IMR-90 (cell line): ENCODE data around the gene ARL5C. TPM values are rescaled to one million over a fixed set of nuclear protein-coding genes. Genes with fewer than 3 reads are reported as not detected.

Experiments used
- ATAC-seq: fragments of 200-7000 bp; cut with Tn5 transposase; 2 replicates; pipeline ENCODE4 v1.9.1; 2020; ENCODE audit warnings: low read depth, mild to moderate bottlenecking, moderate library complexity
- BruUV-seq: library from RNA; stranded (reverse); fragments of 400-500 nt; replicated peaks from 2 replicates; lab custom pipeline; 2021; lab: Mats Ljungman, UMichigan
- CTCF ChIA-PET: fragments of 300-600 bp; formaldehyde crosslinking; extraction: SDS; loops from one replicate; lab custom pipeline; 2021; ENCODE audit warnings: antibody characterized with exemption; lab: Yijun Ruan, JAX
- POLR2A ChIA-PET: fragments of 300-600 bp; sonication (Branson Sonifier 250); formaldehyde crosslinking; loops from one replicate; lab custom pipeline; 2022; ENCODE audit warnings: antibody characterized with exemption; ENCODE audit not compliant: unreplicated experiment; lab: Charles Lee
- DNase-seq: peaks from one replicate; pipeline ENCODE4 v3.0.0; 2013
- H2AFZ ChIP-seq: replicated peaks from 2 replicates; pipeline ENCODE3; 2013; ENCODE audit warnings: low read length, mild to moderate bottlenecking; ENCODE audit not compliant: poor library complexity
- H2AK5ac ChIP-seq: 2 replicates; pipeline ENCODE4 v1.6.1; 2013; ENCODE audit warnings: low read depth, low read length, inconsistent platforms
- H2AK9ac ChIP-seq: replicated peaks from 2 replicates; pipeline ENCODE3; 2013; ENCODE audit warnings: mild to moderate bottlenecking, low read depth, low read length, moderate library complexity; ENCODE audit not compliant: poor library complexity
- H2BK120ac ChIP-seq: 2 replicates; pipeline ENCODE4 v1.6.1; 2013; ENCODE audit warnings: low read depth, low read length, inconsistent platforms
- H2BK15ac ChIP-seq: 3 replicates; pipeline ENCODE4 v1.6.1; 2013; ENCODE audit warnings: low read depth, low read length, inconsistent platforms
- H2BK20ac ChIP-seq: 2 replicates; pipeline ENCODE4 v1.6.1; 2013; ENCODE audit warnings: low read depth, mild to moderate bottlenecking, inconsistent platforms, low read length, moderate library complexity
- H2BK5ac ChIP-seq: 2 replicates; pipeline ENCODE4 v1.6.1; 2013; ENCODE audit warnings: mild to moderate bottlenecking, low read depth, low read length, inconsistent platforms; ENCODE audit not compliant: poor library complexity, severe bottlenecking
- H3K14ac ChIP-seq: replicated peaks from 2 replicates; pipeline ENCODE4 v1.6.1; 2013; ENCODE audit warnings: low read depth, low read length, inconsistent platforms
- H3K18ac ChIP-seq: 2 replicates; pipeline ENCODE4 v1.6.1; 2013; ENCODE audit warnings: low read depth, low read length, control low read depth
- H3K23ac ChIP-seq: 2 replicates; pipeline ENCODE4 v1.6.1; 2013; ENCODE audit warnings: low read depth, low read length, inconsistent platforms
- H3K27ac ChIP-seq: 2 replicates; pipeline ENCODE4 v1.5.1; 2013; ENCODE audit warnings: mild to moderate bottlenecking, control low read depth, low read length; ENCODE audit not compliant: insufficient read depth
- H3K27me3 ChIP-seq: 2 replicates; pipeline ENCODE4 v1.6.1; 2013; ENCODE audit warnings: low read length; ENCODE audit not compliant: control insufficient read depth, insufficient read depth
- H3K36me3 ChIP-seq: 2 replicates; pipeline ENCODE4 v1.6.1; 2013; ENCODE audit warnings: low read length, mixed read lengths; ENCODE audit not compliant: control insufficient read depth, insufficient read depth
- H3K4ac ChIP-seq: 2 replicates; pipeline ENCODE4 v1.6.1; 2013; ENCODE audit warnings: low read depth, low read length, inconsistent platforms
- H3K4me1 ChIP-seq: 2 replicates; pipeline ENCODE4 v1.6.1; 2013; ENCODE audit warnings: low read length, mixed read lengths; ENCODE audit not compliant: control insufficient read depth, insufficient read depth
- H3K4me2 ChIP-seq: 2 replicates; pipeline ENCODE4 v1.6.1; 2013; ENCODE audit warnings: low read depth, mild to moderate bottlenecking, control low read depth, low read length, moderate library complexity
- H3K4me3 ChIP-seq: 2 replicates; pipeline ENCODE4 v1.5.1; 2013; ENCODE audit warnings: low read depth, mild to moderate bottlenecking, control low read depth, low read length, moderate library complexity; ENCODE audit not compliant: insufficient read depth
- H3K56ac ChIP-seq: 2 replicates; pipeline ENCODE4 v1.6.1; 2013; ENCODE audit warnings: low read length, inconsistent platforms; ENCODE audit not compliant: insufficient read depth; ENCODE audit errors: extremely low read depth
- H3K79me1 ChIP-seq, 2 experiments: 2 replicates each; pipeline ENCODE4 v1.6.1; 2013; ENCODE audit warnings: low read length in 2 of 2, inconsistent platforms in 1 of 2, low read depth in 1 of 2
- H3K9ac ChIP-seq: 2 replicates; pipeline ENCODE4 v1.6.1; 2013; ENCODE audit warnings: low read depth, low read length, control low read depth
- H3K9me1 ChIP-seq: 2 replicates; pipeline ENCODE4 v1.6.1; 2013; ENCODE audit warnings: low read length, inconsistent platforms; ENCODE audit not compliant: insufficient read depth
- H3K9me3 ChIP-seq: 2 replicates; pipeline ENCODE4 v1.6.1; 2013; ENCODE audit warnings: low read length; ENCODE audit not compliant: control insufficient read depth, insufficient read depth
- H4K20me1 ChIP-seq: 2 replicates; pipeline ENCODE4 v1.6.1; 2013; ENCODE audit warnings: low read length, inconsistent platforms; ENCODE audit not compliant: insufficient read depth
- H4K5ac ChIP-seq: 2 replicates; pipeline ENCODE4 v1.6.1; 2013; ENCODE audit warnings: mild to moderate bottlenecking, low read depth, low read length, control low read depth
- H4K8ac ChIP-seq, 2 experiments: 2 replicates each; pipeline ENCODE4 v1.6.1; 2013; ENCODE audit warnings: low read depth in 2 of 2, low read length in 2 of 2, control low read depth in 1 of 2, inconsistent platforms in 1 of 2
- H4K91ac ChIP-seq: 2 replicates; pipeline ENCODE4 v1.6.1; 2013; ENCODE audit warnings: low read depth, low read length, inconsistent platforms; ENCODE audit not compliant: insufficient read depth
- CEBPB ChIP-seq: IDR thresholded peaks from 2 replicates; pipeline ENCODE4 v1.6.1; 2012; ENCODE audit warnings: low read depth, low read length, improper control_type of control experiment
- CHD1 ChIP-seq: IDR thresholded peaks from 2 replicates; pipeline ENCODE4 v1.6.1; 2012; ENCODE audit warnings: low read depth, low read length, improper control_type of control experiment
- FOS ChIP-seq: fragments of 150-350 bp; IDR thresholded peaks from 2 replicates; pipeline ENCODE4 v1.6.1; 2016; ENCODE audit warnings: low read depth, low read length
- MAFK ChIP-seq: IDR thresholded peaks from 2 replicates; pipeline ENCODE4 v1.6.1; 2012; ENCODE audit warnings: low read depth, low read length, improper control_type of control experiment
- MAZ ChIP-seq: IDR thresholded peaks from 2 replicates; pipeline ENCODE4 v1.6.1; 2012; ENCODE audit warnings: low read depth, mild to moderate bottlenecking, low read length, improper control_type of control experiment, moderate library complexity, borderline replicate concordance
- MXI1 ChIP-seq: IDR thresholded peaks from 2 replicates; pipeline ENCODE4 v1.6.1; 2012; ENCODE audit warnings: low read depth, mild to moderate bottlenecking, low read length, moderate library complexity, borderline replicate concordance
- NFE2L2 ChIP-seq: fragments of 150-350 bp; IDR thresholded peaks from 2 replicates; pipeline ENCODE4 v1.6.1; 2016; ENCODE audit warnings: low read depth, mild to moderate bottlenecking, low read length
- POLR2A ChIP-seq: IDR thresholded peaks from 2 replicates; pipeline ENCODE4 v1.6.1; 2012; ENCODE audit warnings: mild to moderate bottlenecking, low read depth, low read length
- RAD21 ChIP-seq: IDR thresholded peaks from 2 replicates; pipeline ENCODE4 v1.6.1; 2012; ENCODE audit warnings: low read length, improper control_type of control experiment
- SMC3 ChIP-seq: fragments of 150-350 bp; IDR thresholded peaks from 2 replicates; pipeline ENCODE4 v1.6.1; 2016; ENCODE audit warnings: low read depth, mild to moderate bottlenecking, antibody characterized with exemption, low read length, moderate library complexity
- WGBS, 2 experiments: methylation state at CpG; one replicate each; pipeline versions ENCODE4 v1.1.5 to v1.1.7; 2013; ENCODE audit warnings: missing lambda C conversion rate in 2 of 2; ENCODE audit not compliant: insufficient read length in 1 of 2; ENCODE audit errors: extremely low coverage in 2 of 2; 5-methylcytosine and 5-hydroxymethylcytosine counted together
- dilution Hi-C: fragments of 300-500 bp; cut with HindIII; formaldehyde crosslinking; loops from one replicate; pipeline ENCODE4 v1.14.3; 2018; ENCODE audit warnings: low sequenced_read_pairs; ENCODE audit not compliant: unreplicated experiment
- in situ Hi-C: fragments of 300-500 bp; cut with MboI; formaldehyde crosslinking; loops from 3 replicates; pipeline ENCODE4 v1.14.3; 2019; ENCODE audit warnings: low sequenced_read_pairs, inconsistent platforms, mixed read lengths
- intact Hi-C: fragments of 100-400 bp; cut with micrococcal nuclease; formaldehyde crosslinking; loops from 2 replicates; pipeline ENCODE4 v1.10.0; 2022
- polyA plus RNA-seq, 3 experiments: library from polyadenylated mRNA; depleted of rRNA; stranded (reverse); fragments of >200 nt; gene quantifications; 2 replicates each; pipeline ENCODE4 v1.2.3, GENCODE V29; 2012; ENCODE audit warnings: low replicate concordance in 1 of 3
- total RNA-seq: library from RNA; depleted of rRNA; stranded (reverse); fragments of >200 nt; gene quantifications from 2 replicates; pipeline ENCODE4 v1.2.3, GENCODE V29; 2012
- TF ChIP-seq, protein P1 (sequence below): conservative IDR thresholded peaks from 2 replicates; pipeline ENCODE4 v1.5.1; 2012; ENCODE audit warnings: mild to moderate bottlenecking, low read depth, low read length, improper control_type of control experiment
- TF ChIP-seq, protein P2 (sequence below): fragments of 150-350 bp; IDR thresholded peaks from 2 replicates; pipeline ENCODE4 v1.6.1; 2016; ENCODE audit warnings: low read depth, mild to moderate bottlenecking, low read length, moderate library complexity, borderline replicate concordance
- TF ChIP-seq, protein P3 (sequence below): fragments of 150-350 bp; IDR thresholded peaks from 2 replicates; pipeline ENCODE4 v1.6.1; 2017; ENCODE audit warnings: mild to moderate bottlenecking, antibody characterized with exemption, low read length, low read depth

Gene ARL5C
- total and polyA plus RNA-seq, 2 of the 4 experiments (the other 2 are of a cell fraction), result not detected

DNA sequence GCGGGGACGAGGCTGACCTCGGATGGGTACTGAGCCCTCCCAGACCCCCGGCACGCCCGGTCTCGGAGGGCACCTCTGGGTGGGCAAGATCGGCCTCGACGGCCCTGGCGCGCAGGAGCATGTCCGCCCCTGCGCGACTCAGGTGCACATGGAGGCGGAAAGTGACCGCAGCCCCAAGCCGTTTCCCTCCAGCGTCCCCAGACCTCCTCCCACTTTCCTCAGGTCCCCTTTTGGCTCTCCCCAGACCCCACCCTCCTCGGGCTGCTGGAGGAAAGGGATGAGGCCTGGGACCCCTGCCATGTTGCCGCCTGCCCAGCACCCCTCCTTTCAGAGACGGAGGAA, 44.1 kb upstream of the ARL5C start:
- H2AFZ ChIP-seq, result peak overlapping the region; percentile 97
- H2BK5ac ChIP-seq, result no peak overlapping the region
- H3K4me2 ChIP-seq, result peak overlapping the region; percentile 21
- no peaks in the 10 kb centered on the region for H3K79me1 ChIP-seq
- no peak overlapping the region for H3K14ac ChIP-seq
- H4K8ac ChIP-seq, result peak overlapping the region; percentile 68 to 73; a peak in 2 of 4 replicates
- H2BK20ac ChIP-seq, result no peak overlapping the region
- H2AK5ac ChIP-seq, result peak overlapping the region; percentile 27
- dilution Hi-C loops, result no loop called here
- POLR2A ChIA-PET, result no interaction called here
- ATAC-seq (no peak), DNase-seq (no peak)
- no peak overlapping the region for H4K5ac ChIP-seq
- H3K56ac ChIP-seq, result no peak overlapping the region
- peak overlapping the region; percentile 97 for H2AK9ac ChIP-seq
- intact Hi-C loops, result no loop called here
- H3K9me1 ChIP-seq, result peaks cover 12% of the 10 kb centered on the region
- peaks cover 2% of the 10 kb centered on the region; the same call in 1 of the 2 replicates for H3K27me3 ChIP-seq
- peaks cover 2% of the 10 kb centered on the region for H3K36me3 ChIP-seq
- H3K23ac ChIP-seq, result no peak overlapping the region
- WGBS, 2 experiments, result 3% methylated on average over 5 of the region's 22 CpGs; no CpG with 5 or more reads in 1 of the 2 experiments
- peak overlapping the region; percentile 7; the same call in 1 of the 2 replicates for H4K91ac ChIP-seq
- H3K9ac ChIP-seq, result peak overlapping the region; percentile 30; the same call in 1 of the 2 replicates
- H3K4ac ChIP-seq, result peak overlapping the region; percentile 70; the same call in 1 of the 2 replicates
- H2BK120ac ChIP-seq, result peak overlapping the region; percentile 78
- peak overlapping the region; percentile 51; the same call in 1 of the 3 replicates for H2BK15ac ChIP-seq
- BruUV-seq, result no TSS peak
- CTCF ChIA-PET, result no interaction called here
- no peak overlapping the region for H3K27ac ChIP-seq
- in situ Hi-C loops, result no loop called here
- TF ChIP-seq, protein P1, sequence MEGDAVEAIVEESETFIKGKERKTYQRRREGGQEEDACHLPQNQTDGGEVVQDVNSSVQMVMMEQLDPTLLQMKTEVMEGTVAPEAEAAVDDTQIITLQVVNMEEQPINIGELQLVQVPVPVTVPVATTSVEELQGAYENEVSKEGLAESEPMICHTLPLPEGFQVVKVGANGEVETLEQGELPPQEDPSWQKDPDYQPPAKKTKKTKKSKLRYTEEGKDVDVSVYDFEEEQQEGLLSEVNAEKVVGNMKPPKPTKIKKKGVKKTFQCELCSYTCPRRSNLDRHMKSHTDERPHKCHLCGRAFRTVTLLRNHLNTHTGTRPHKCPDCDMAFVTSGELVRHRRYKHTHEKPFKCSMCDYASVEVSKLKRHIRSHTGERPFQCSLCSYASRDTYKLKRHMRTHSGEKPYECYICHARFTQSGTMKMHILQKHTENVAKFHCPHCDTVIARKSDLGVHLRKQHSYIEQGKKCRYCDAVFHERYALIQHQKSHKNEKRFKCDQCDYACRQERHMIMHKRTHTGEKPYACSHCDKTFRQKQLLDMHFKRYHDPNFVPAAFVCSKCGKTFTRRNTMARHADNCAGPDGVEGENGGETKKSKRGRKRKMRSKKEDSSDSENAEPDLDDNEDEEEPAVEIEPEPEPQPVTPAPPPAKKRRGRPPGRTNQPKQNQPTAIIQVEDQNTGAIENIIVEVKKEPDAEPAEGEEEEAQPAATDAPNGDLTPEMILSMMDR, result no peak
- TF ChIP-seq POLR2A, result no peak
- TF ChIP-seq RAD21, result no peak
- TF ChIP-seq SMC3, result no peak
- TF ChIP-seq, protein P2, sequence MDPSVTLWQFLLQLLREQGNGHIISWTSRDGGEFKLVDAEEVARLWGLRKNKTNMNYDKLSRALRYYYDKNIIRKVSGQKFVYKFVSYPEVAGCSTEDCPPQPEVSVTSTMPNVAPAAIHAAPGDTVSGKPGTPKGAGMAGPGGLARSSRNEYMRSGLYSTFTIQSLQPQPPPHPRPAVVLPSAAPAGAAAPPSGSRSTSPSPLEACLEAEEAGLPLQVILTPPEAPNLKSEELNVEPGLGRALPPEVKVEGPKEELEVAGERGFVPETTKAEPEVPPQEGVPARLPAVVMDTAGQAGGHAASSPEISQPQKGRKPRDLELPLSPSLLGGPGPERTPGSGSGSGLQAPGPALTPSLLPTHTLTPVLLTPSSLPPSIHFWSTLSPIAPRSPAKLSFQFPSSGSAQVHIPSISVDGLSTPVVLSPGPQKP, result no peak
- TF ChIP-seq FOS, result no peak
- TF ChIP-seq NFE2L2, result no peak
- TF ChIP-seq CEBPB, result no peak
- TF ChIP-seq MAZ, result no peak
- TF ChIP-seq MXI1, result no peak
- TF ChIP-seq, protein P3, sequence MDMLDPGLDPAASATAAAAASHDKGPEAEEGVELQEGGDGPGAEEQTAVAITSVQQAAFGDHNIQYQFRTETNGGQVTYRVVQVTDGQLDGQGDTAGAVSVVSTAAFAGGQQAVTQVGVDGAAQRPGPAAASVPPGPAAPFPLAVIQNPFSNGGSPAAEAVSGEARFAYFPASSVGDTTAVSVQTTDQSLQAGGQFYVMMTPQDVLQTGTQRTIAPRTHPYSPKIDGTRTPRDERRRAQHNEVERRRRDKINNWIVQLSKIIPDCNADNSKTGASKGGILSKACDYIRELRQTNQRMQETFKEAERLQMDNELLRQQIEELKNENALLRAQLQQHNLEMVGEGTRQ, result no peak
- TF ChIP-seq MAFK, result no peak
- no peak for TF ChIP-seq CHD1
- peaks cover 16% of the 10 kb centered on the region for H3K4me1 ChIP-seq
- no peaks in the 10 kb centered on the region; the same call in 1 of the 2 replicates for H4K20me1 ChIP-seq
- no peaks in the 10 kb centered on the region for H3K9me3 ChIP-seq
- no peak overlapping the region; the same call in 1 of the 2 replicates for H3K18ac ChIP-seq
- H3K4me3 ChIP-seq, result peak overlapping the region; percentile 31
